HCT116 (cell line): ENCODE measurements around the gene ADCY2. TPM values are rescaled to one million over a fixed set of nuclear protein-coding genes. Genes with fewer than 3 reads are reported as not detected.

Experiments used
- ATAC-seq: fragments of 200-7000 bp; cut with Tn5 transposase; 2 replicates; pipeline ENCODE4 v1.9.1; 2020; ENCODE audit warnings: mild to moderate bottlenecking, moderate library complexity
- BruUV-seq: library from RNA; stranded (reverse); fragments of 400-500 nt; replicated peaks from 2 replicates; lab custom pipeline; 2021; lab: Mats Ljungman, UMichigan
- CTCF ChIA-PET: fragments of 300-600 bp; sonication (Branson Sonifier 250); formaldehyde crosslinking; loops from one replicate; lab custom pipeline; 2021; ENCODE audit warnings: antibody characterized with exemption; lab: Charles Lee
- POLR2A ChIA-PET: fragments of 300-600, 350-600 bp; sonication (Branson Sonifier 250); formaldehyde crosslinking; loops from one replicate; lab custom pipeline; 2021; ENCODE audit warnings: antibody characterized with exemption; lab: Charles Lee
- RAD21 ChIA-PET, 2 experiments: fragments of 300-600 bp; sonication (Branson Sonifier 250); formaldehyde crosslinking; loops; one replicate each; lab custom pipeline; 2023; ENCODE audit warnings: low total read pairs in 2 of 2; ENCODE audit not compliant: uncharacterized antibody in 2 of 2, unreplicated experiment in 2 of 2, low non-redundant PET in 1 of 2; lab: Charles Lee
- DNase-seq: peaks from one replicate; pipeline ENCODE4 v3.0.0-alpha.2; 2010; ENCODE audit warnings: low read depth, low spot score
- H2AFZ ChIP-seq: fragments of 200-600 bp; shearing (Covaris generic), sonication (generic); 2 replicates; pipeline ENCODE4 v1.6.1; 2017; ENCODE audit warnings: low read depth, mixed run types, mixed read lengths, antibody characterized with exemption, low read length; ENCODE audit not compliant: poor library complexity, severe bottlenecking
- H3K27ac ChIP-seq: 2 replicates; pipeline ENCODE4 v1.5.1; 2012; ENCODE audit warnings: low read depth, low read length
- H3K27me3 ChIP-seq: fragments of 200-600 bp; sonication (generic); 2 replicates; pipeline ENCODE4 v1.6.1; 2016; ENCODE audit warnings: mixed run types, low read length, mixed read lengths; ENCODE audit not compliant: insufficient read depth
- H3K36me3 ChIP-seq, 2 experiments: fragments of 200-500 bp in 1 of 2; fragments of 200-600 bp in 1 of 2; sonication (Bioruptor generic) in 1 of 2; sonication (generic) in 1 of 2; 2 replicates each; pipeline versions ENCODE4 v1.5.1 to v1.6.1; 2014 to 2016; ENCODE audit warnings: low read length in 2 of 2, inconsistent platforms in 1 of 2, mixed read lengths in 1 of 2, mixed run types in 1 of 2; ENCODE audit not compliant: insufficient read depth in 2 of 2, control insufficient read depth in 1 of 2
- H3K4me1 ChIP-seq, 2 experiments: fragments of 200-600 bp in 1 of 2; sonication (generic) in 1 of 2; 2 replicates each; pipeline versions ENCODE4 v1.5.1 to v1.6.1; 2012 to 2017; ENCODE audit warnings: low read length in 2 of 2, inconsistent platforms in 1 of 2, mild to moderate bottlenecking in 1 of 2, mixed read lengths in 1 of 2, mixed run types in 1 of 2, moderate library complexity in 1 of 2; ENCODE audit not compliant: insufficient read depth in 2 of 2, control insufficient read depth in 1 of 2
- H3K4me2 ChIP-seq: fragments of 200-600 bp; sonication (generic); 2 replicates; pipeline ENCODE4 v1.6.1; 2017; ENCODE audit warnings: mixed run types, low read length, mixed read lengths
- H3K4me3 ChIP-seq, 2 experiments: fragments of 200-600 bp in 1 of 2; sonication (generic) in 1 of 2; replicated peaks in 1 of 2; 2 replicates each; pipeline ENCODE4 v1.5.1; 2011 to 2016; ENCODE audit warnings: low read length in 2 of 2, control low read depth in 1 of 2, low read depth in 1 of 2, mild to moderate bottlenecking in 1 of 2, mixed read lengths in 1 of 2, mixed run types in 1 of 2
- H3K79me2 ChIP-seq: fragments of 200-600 bp; sonication (generic); 2 replicates; pipeline ENCODE4 v1.6.1; 2017; ENCODE audit warnings: mild to moderate bottlenecking, mixed run types, low read length, moderate library complexity, mixed read lengths; ENCODE audit not compliant: insufficient read depth
- H3K9ac ChIP-seq: fragments of 200-600 bp; sonication (generic); 2 replicates; pipeline ENCODE4 v1.6.1; 2016; ENCODE audit warnings: low read length, mixed read lengths
- H3K9me2 ChIP-seq: fragments of 200-600 bp; sonication (generic), shearing (Covaris generic); 2 replicates; pipeline ENCODE4 v1.6.1; 2017; ENCODE audit warnings: mixed run types, mild to moderate bottlenecking, moderate library complexity; ENCODE audit not compliant: insufficient read depth
- H3K9me3 ChIP-seq, 2 experiments: fragments of 200-500 bp in 1 of 2; fragments of 200-600 bp in 1 of 2; sonication (Bioruptor generic) in 1 of 2; sonication (generic) in 1 of 2; 2 replicates each; pipeline ENCODE4 v1.6.1; 2014 to 2017; ENCODE audit warnings: low read length in 2 of 2, mixed read lengths in 2 of 2, inconsistent platforms in 1 of 2, low read depth in 1 of 2, mild to moderate bottlenecking in 1 of 2, mixed run types in 1 of 2, moderate library complexity in 1 of 2; ENCODE audit not compliant: control insufficient read depth in 1 of 2, insufficient read depth in 1 of 2
- H4K20me1 ChIP-seq: fragments of 200-600 bp; sonication (generic), shearing (Covaris generic); 2 replicates; pipeline ENCODE4 v1.6.1; 2017; ENCODE audit warnings: mixed run types, mild to moderate bottlenecking, moderate library complexity; ENCODE audit not compliant: insufficient read depth
- ATF3 ChIP-seq: IDR thresholded peaks from 2 replicates; pipeline ENCODE4 v1.6.1; 2012
- CEBPB ChIP-seq: IDR thresholded peaks from 2 replicates; pipeline ENCODE4 v1.6.1; 2012; ENCODE audit warnings: low read depth
- EGR1 ChIP-seq: IDR thresholded peaks from 2 replicates; pipeline ENCODE4 v1.6.1; 2012; ENCODE audit warnings: low read depth
- EZH2 ChIP-seq: fragments of 200-600 bp; sonication (generic); IDR thresholded peaks from 2 replicates; pipeline ENCODE4 v1.6.1; 2017; ENCODE audit warnings: antibody characterized with exemption, mixed run types
- JUND ChIP-seq: IDR thresholded peaks from 2 replicates; pipeline ENCODE4 v1.6.1; 2012
- POLR2AphosphoS5 ChIP-seq: IDR thresholded peaks from 2 replicates; pipeline ENCODE4 v1.6.1; 2011; ENCODE audit warnings: mild to moderate bottlenecking, low read depth, low read length, moderate library complexity
- RAD21 ChIP-seq: IDR thresholded peaks from 2 replicates; pipeline ENCODE4 v1.6.1; 2012; ENCODE audit warnings: low read depth, mild to moderate bottlenecking
- REST ChIP-seq: IDR thresholded peaks from 2 replicates; pipeline ENCODE4 v1.6.1; 2012; ENCODE audit warnings: low read depth
- SP1 ChIP-seq: IDR thresholded peaks from 2 replicates; pipeline ENCODE4 v1.6.1; 2012; ENCODE audit warnings: low read depth
- SRF ChIP-seq: IDR thresholded peaks from 2 replicates; pipeline ENCODE4 v1.6.1; 2012; ENCODE audit warnings: low read depth
- YY1 ChIP-seq: IDR thresholded peaks from 2 replicates; pipeline ENCODE4 v1.6.1; 2011; ENCODE audit warnings: low read length, low read depth, moderate library complexity, mild to moderate bottlenecking; ENCODE audit not compliant: insufficient replicate concordance; ENCODE audit errors: extremely low read depth
- ZBTB33 ChIP-seq: IDR thresholded peaks from 2 replicates; pipeline ENCODE4 v1.6.1; 2011; ENCODE audit warnings: mild to moderate bottlenecking, low read length, moderate library complexity; ENCODE audit not compliant: insufficient replicate concordance; ENCODE audit errors: extremely low read depth
- ZNF274 ChIP-seq: fragments of 200-500 bp; sonication (Bioruptor generic); IDR thresholded peaks from 2 replicates; pipeline ENCODE4 v1.6.1; 2014; ENCODE audit warnings: mild to moderate bottlenecking, low read depth, low read length, inconsistent platforms
- intact Hi-C: fragments of 100-400 bp; cut with micrococcal nuclease; formaldehyde crosslinking; loops from 2 replicates; pipeline ENCODE4 v1.10.0; 2022
- total RNA-seq: library from RNA; stranded (reverse); gene quantifications from one replicate; pipeline ENCODE4 v1.2.1, GENCODE V29; 2021; ENCODE audit not compliant: unreplicated experiment

ADCY2 gene
- total RNA-seq, 1 experiment from 2014 or later, result 0.15 TPM

- Histone ChIP-seq H3K9me3 (peaks cover 3 to 24% of the 10 kb centered on the region in 2 experiments; a peak in 2 of 4 replicates), H3K27me3 (no peaks in the 10 kb centered on the region), H3K79me2 (no peaks in the 10 kb centered on the region), H4K20me1 (no peaks in the 10 kb centered on the region), H2AFZ (no peak overlapping the region), H3K36me3 (no peaks in the 10 kb centered on the region), H3K4me1 (no peaks in the 10 kb centered on the region), H3K9me2 (no peaks in the 10 kb centered on the region), H3K27ac (no peak overlapping the region), H3K4me3 (no peak overlapping the region), H3K9ac (no peak overlapping the region), H3K4me2 (no peak overlapping the region)
- intact Hi-C loops, result no loop called here
- RAD21 ChIA-PET, result no interaction called here
- no peak for ATAC-seq
- POLR2A ChIA-PET, result no interaction called here
- CTCF ChIA-PET, result no interaction called here
- no TSS peak for BruUV-seq
- DNase-seq, result no peak
- TF ChIP-seq EZH2 (no peak), EGR1 (no peak), JUND (no peak), ZBTB33 (no peak), SP1 (no peak), ATF3 (no peak), YY1 (no peak), ZNF274 (no peak), POLR2AphosphoS5 (no peak), REST (no peak), RAD21 (no peak), CEBPB (no peak), SRF (no peak)
These were observed 119.5 kb downstream of the ADCY2 start for GRCh38 chr5:7515284-7515914.
